Activated CD4-positive, alpha-beta T cell treated with anti-CD3 and anti-CD28 coated beads, Interleukin-2, amount 50 U/mL, for 48 hours (primary cell): Measurements from ENCODE around the gene USP22.
"Not testable (repeated sequence)": the region's sequence is repeated elsewhere in the genome, so short reads cannot be mapped to it uniquely, and the experiment has no call there.

Experiments used
- DNase-seq, 2 experiments: peaks; one replicate each; pipeline ENCODE4 v3.0.0-alpha.2; 2020

The USP22 gene

GRCh38 chr17:21042458-21043295 is at the start of gene USP22:
TSS of gene USP22 (minus strand) at chr17:21043011. CDS start at chr17:21042835, 176 bp downstream.
- DNase-seq, result peak in 1 of 2 experiments; percentile 41

DNA sequence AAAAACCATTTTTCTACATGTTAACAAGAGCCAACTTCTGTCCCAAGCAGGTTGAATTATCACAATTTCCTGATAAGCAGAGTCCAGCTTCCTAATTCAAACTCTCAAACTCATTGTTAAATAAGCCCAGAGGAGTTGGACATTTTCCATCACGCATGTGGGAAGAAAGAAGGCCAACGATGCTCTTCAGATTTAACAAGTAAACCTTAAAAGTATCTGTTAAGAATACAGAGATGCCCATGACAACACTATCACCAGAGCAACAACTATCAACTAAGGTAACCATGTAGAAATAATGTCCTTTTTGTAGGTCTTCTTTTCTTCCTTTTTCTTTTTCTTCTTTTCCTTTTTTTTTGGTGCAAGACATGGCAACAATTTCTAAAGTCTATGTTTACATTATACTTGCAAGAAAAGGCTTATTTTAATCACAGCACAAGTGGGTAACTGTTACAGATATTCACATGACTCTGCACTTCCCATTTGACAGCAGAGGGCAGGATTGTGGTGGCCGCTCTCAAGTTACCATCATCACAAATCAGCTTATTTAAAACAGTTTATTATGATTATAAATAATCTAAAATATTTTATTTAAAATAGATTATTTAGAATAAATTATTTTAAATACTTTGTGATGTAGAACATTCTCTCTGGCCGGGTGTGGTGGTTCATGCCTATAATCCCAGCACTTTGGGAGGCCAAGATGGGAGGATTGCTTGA is 48.2 kb upstream of the USP22 start:
- DNase-seq, result no peak

- DNase-seq, result no peak
These were observed 47.4 kb upstream of the USP22 start for GRCh38 chr17:21089933-21090901.

GRCh38 chr17:21089145-21089544 is 46.3 kb upstream of the USP22 start:
- no peak for DNase-seq

GRCh38 chr17:21085707-21086106 is 42.9 kb upstream of the USP22 start:
- no peak for DNase-seq

DNA sequence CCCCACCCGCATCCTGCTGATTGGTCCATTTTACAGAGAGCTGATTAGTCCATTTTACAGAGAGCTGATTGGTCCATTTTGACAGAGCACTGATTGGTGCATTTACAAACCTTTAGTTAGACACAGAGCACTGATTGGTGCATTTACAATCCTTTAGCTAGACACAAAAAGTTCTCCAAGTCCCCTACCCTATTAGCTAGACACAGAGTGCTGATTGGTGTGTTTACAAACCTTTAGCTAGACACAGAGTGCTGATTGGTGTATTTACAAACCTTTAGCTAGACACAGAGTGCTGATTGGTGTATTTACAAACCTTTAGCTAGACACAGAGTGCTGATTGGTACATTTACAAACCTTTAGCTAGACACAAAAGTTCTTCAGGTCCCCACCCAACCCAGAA is 42.5 kb upstream of the USP22 start:
- DNase-seq, result not testable (repeated sequence)

GRCh38 chr17:21082001-21082436 is 39.2 kb upstream of the USP22 start:
- DNase-seq, result no peak

GRCh38 chr17:21079196-21079595 is 36.4 kb upstream of the USP22 start:
- no peak for DNase-seq

- no peak for DNase-seq
These were observed 35.4 kb upstream of the USP22 start for GRCh38 chr17:21078016-21078780.

DNA sequence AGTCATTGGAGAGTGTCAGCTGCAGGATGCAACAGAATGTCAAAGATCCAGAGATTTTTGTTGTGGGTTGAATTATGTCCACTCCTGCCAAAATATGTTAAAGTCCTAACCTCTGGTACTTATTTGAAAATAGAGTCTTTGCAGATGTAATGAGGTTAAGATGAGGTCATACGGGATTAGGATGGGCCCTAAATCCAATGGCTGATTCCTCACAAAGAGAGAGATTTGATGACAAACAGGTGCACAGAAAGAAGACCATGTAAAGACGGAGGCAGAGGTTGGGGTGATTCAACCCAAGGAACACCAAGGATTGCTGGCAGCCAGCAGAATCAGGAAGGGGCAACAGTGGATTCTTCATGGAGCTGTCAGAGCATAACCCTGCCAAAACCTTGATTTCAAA is 34.5 kb upstream of the USP22 start:
- DNase-seq, result no peak

- no peak for DNase-seq
These were observed 33.4 kb upstream of the USP22 start for GRCh38 chr17:21076242-21076641.

DNA sequence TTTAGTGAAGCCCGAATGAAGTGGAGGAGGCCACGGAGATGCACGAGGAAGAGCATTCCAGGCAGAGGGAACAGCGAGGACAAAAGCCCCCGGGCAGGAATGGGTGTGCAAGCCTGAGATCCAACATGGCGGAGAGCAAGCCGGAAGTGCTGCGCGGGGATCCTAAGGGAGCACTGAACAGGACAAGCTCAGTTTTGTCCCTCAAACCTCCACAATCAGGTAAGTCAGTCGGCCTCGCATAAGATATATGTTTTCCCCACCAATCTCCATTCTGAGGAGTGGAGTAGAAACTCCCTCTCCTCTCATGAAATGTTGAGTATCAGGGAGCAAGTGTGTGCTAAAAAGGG is 32.9 kb upstream of the USP22 start:
- DNase-seq, result no peak

DNA sequence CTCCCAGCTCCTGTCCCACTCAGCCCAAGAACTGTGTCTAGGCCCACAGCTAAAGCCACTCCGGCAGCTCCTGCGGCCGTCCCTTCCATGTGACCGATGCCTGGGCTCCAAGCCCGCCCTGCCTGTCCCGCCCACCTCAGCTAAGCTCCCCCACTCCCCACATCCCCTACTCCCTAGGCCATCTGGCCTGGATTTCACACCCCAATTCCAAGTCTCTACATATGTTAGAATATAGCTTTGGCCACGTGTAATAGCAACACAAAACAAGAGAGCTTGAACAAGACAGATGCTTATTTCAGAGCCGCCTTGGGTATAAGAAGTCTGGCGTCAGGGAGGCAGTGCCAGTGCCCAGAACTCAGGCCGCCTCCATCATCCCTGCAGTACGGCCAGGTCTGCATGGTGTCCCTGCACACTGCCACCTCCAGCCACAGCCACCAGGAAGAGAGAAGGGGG is 30.0 kb upstream of the USP22 start:
- DNase-seq, result no peak

- DNase-seq, result no peak
These were observed 23.6 kb upstream of the USP22 start for GRCh38 chr17:21066394-21066793.

GRCh38 chr17:21061971-21062526 is 19.2 kb upstream of the USP22 start:
- DNase-seq, result no peak

DNA sequence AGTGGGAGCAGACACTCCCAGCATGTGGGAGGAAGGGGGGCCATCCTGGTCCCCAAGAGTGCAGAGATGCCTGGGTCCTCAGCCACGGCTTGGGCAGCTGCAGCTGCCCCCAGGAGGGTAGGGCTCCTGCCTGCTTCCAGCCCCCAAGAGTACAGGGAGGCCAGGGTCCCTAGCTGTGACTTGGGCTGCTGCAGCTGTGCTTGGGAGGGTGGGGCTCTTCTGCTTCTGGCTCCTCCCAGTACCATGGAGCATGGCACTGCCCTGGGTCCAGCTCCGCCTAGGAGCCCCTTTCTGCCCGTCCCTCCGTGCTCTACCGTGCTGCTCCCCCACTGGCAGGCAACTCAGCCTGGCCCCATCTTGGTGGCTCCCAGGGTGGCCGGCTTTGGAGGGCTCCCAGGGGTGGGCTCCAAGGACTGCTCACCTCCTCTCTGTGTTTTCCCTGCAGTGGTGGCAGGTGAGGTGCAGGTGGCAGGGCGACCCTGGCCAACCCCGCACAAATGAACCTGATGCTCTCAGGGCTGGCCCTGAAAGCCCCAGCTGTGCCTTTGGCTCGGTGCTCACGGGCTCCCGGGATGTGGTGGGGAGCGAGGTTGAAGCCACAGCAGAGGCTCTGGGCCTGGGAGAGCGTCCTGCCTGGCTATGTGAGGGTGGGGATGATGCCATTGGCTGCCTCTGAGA is 18.5 kb upstream of the USP22 start:
- DNase-seq, result no peak

GRCh38 chr17:21059761-21060160 is 16.9 kb upstream of the USP22 start:
- no peak for DNase-seq

DNA sequence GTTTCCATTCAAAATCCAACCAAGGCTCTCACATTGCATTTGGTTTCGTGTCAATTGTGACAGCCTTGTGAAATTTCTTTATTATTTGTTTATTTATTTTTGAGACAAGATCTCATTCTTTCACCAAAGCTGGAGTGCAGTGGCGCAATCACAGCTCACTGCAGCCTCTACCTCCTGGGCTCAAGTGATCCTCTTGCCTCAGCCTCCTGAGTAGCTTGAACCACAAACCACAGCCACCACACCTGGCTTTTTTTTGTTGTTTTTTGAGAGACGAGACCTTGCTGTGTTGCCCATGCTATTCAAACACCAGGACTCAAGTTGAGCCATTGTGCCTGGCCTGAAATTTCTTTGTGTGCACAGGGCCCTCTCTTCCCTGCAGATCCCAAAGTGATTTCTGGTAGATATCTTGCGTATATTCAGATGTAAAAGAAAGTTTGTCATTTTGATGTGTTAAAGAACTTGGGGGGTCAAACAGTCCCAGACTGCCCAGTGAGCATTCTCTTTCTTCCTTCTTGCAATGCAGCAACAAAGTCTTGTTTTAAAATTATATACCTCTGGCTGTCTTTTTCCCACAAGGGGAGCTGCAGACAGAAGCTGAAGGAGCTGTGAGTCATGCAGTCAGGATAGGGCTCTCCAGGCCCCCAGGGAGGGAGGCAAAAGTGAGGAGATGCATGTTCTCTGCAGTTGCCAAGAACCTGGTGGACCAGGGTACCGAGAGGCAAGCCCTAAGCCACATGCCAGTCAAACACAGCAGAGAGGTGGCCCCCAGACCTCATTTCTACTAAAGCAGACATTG is 15.5 kb upstream of the USP22 start:
- DNase-seq, result no peak

- DNase-seq, result not testable (repeated sequence)
These were observed 10.2 kb upstream of the USP22 start for GRCh38 chr17:21053056-21053455.

DNA sequence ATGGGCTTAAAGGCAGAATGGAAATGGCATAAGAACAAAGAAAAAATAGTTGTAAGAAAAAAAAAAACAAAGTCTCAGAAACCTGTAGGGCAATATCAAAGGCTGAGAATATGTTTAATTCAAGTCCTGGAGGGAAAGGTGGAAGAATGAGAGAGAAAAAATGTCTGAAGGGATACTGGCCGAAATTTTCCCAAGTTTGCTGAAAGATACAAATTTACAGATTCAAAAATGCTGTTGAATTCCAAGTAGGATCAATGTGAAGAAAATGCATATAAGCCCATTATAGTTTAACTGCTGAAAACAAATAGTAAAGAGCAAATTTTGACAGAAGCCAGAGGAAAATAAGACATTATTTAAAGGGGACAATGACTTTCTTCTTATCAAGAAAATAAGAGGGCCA is 6.6 kb upstream of the USP22 start:
- no peak for DNase-seq
